DOHH2 (cell line): ENCODE measurements around the gene TMC7.

Experiments used
- CTCF ChIP-seq: fragments of 200-600 bp; sonication (generic); IDR thresholded peaks from one replicate; pipeline ENCODE4 v1.5.1; 2014; ENCODE audit warnings: antibody characterized with exemption, mild to moderate bottlenecking, low read depth, low read length; ENCODE audit not compliant: poor library complexity, severe bottlenecking
- EZH2phosphoT487 ChIP-seq: fragments of 200-600 bp; sonication (generic); IDR thresholded peaks from 2 replicates; pipeline ENCODE4 v1.6.1; 2017; ENCODE audit warnings: borderline replicate concordance, mild to moderate bottlenecking, antibody characterized with exemption, low read length, moderate library complexity, mixed read lengths

GRCh38 chr16:18953547-18953946 lies 30.2 kb upstream of the TMC7 start:
- TF ChIP-seq CTCF (no peak), EZH2phosphoT487 (no peak)
